ENCODE data around the gene RHBDD2. TPM values are rescaled to one million over a fixed set of nuclear protein-coding genes. Genes with fewer than 3 reads are reported as not detected.
"Not testable (repeated sequence)": the region's sequence is repeated elsewhere in the genome, so short reads cannot be mapped to it uniquely, and the experiment has no call there.

Gene RHBDD2
- 10 to 100 TPM in 11 of 12 donors, not detected in 1; 14.2 to 36.3 (median 18.6) TPM for polyA plus RNA-seq (ENCODE audit: insufficient read length in 12 of 12)
- long read RNA-seq, donor 1, transcript RHBDD2-203 (3 exons, 1,274 nt) = minor isoform, 8 of 38 reads
- long read RNA-seq, donor 1, transcript RHBDD2-201 (4 exons, 1,802 nt) = major isoform, 26 of 38 reads
- long read RNA-seq, donor 1, partial matches to known transcripts = 0 of 38 reads
- long read RNA-seq, donor 1, other reads (novel, unspliced or antisense) = 0 of 38 reads
- long read RNA-seq, donor 2, transcript RHBDD2-201 (4 exons, 1,802 nt) = major isoform, 14 of 14 reads
- long read RNA-seq, donor 2, partial matches to known transcripts = 0 of 14 reads
- long read RNA-seq, donor 2, other reads (novel, unspliced or antisense) = 0 of 14 reads
- long read RNA-seq, donor 3, transcript RHBDD2-201 (4 exons, 1,802 nt) = major isoform, 6 of 9 reads
- long read RNA-seq, donor 3, partial matches to known transcripts = 0 of 9 reads
- long read RNA-seq, donor 3, other reads (novel, unspliced or antisense) = 0 of 9 reads
- long read RNA-seq, donor 4, partial matches to known transcripts = 0 of 3 reads
- long read RNA-seq, donor 4, other reads (novel, unspliced or antisense) = 0 of 3 reads
- long read RNA-seq, donor 5, transcript RHBDD2-203 (3 exons, 1,274 nt) = major isoform, 8 of 13 reads
- long read RNA-seq, donor 5, partial matches to known transcripts = 0 of 13 reads
- long read RNA-seq, donor 5, other reads (novel, unspliced or antisense) = 0 of 13 reads
- long read RNA-seq, donor 6, partial matches to known transcripts = 0 of 6 reads
- long read RNA-seq, donor 6, other reads (novel, unspliced or antisense) = 0 of 6 reads
- long read RNA-seq, donor 7, transcript RHBDD2-201 (4 exons, 1,802 nt) = major isoform, 5 of 7 reads
- long read RNA-seq, donor 7, partial matches to known transcripts = 0 of 7 reads
- long read RNA-seq, donor 7, other reads (novel, unspliced or antisense) = 0 of 7 reads
- long read RNA-seq, donor 8, transcript RHBDD2-203 (3 exons, 1,274 nt) = major isoform, 9 of 21 reads
- long read RNA-seq, donor 8, transcript RHBDD2-201 (4 exons, 1,802 nt) = major isoform, 9 of 21 reads
- long read RNA-seq, donor 8, partial matches to known transcripts = 0 of 21 reads
- long read RNA-seq, donor 8, other reads (novel, unspliced or antisense) = 0 of 21 reads
- long read RNA-seq, donor 9, transcript RHBDD2-203 (3 exons, 1,274 nt) = major isoform, 6 of 11 reads
- long read RNA-seq, donor 9, partial matches to known transcripts = 0 of 11 reads
- long read RNA-seq, donor 9, other reads (novel, unspliced or antisense) = 0 of 11 reads
- long read RNA-seq, donor 10, transcript RHBDD2-202 (5 exons, 1,878 nt) = major isoform, 6 of 13 reads
- long read RNA-seq, donor 10, partial matches to known transcripts = 0 of 13 reads
- long read RNA-seq, donor 10, other reads (novel, unspliced or antisense) = 0 of 13 reads
- long read RNA-seq, donor 11, transcript RHBDD2-201 (4 exons, 1,802 nt) = major isoform, 13 of 20 reads
- long read RNA-seq, donor 11, partial matches to known transcripts = 0 of 20 reads
- long read RNA-seq, donor 11, other reads (novel, unspliced or antisense) = 0 of 20 reads

DNA sequence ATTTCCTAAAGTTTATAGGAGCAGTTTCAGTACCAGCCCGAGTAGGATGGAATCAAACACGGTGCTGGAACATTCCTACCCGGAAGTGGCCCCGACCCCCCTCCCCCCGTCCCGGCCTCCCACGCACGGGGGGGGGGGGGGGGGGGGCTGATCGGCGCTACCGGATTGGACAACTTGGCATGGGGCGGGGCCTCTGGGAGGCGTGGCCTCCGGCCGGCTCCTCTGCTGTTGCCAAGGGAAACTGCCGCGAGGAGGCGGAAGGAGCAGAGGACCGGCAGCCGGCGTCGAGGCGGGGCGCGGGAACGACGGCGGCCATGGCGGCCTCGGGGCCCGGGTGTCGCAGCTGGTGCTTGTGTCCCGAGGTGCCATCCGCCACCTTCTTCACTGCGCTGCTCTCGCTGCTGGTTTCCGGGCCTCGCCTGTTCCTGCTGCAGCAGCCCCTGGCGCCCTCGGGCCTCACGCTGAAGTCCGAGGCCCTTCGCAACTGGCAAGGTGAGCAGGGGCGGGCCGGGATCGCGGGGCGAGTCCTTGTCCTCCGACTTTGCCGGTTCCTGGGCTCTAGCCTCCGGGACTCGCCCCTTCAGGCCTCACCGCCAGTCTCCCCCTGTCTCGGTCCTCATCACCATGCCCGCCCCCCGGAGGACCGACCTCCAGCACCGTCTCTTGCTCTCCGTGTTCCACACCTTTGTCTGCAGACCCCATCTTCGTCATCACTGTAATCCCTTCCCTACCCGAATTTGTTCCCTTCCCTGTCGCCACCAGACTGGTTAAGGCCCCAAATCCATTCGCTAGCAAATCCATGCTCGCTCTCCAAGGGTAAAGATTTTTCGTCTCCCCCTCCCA lies at the start of gene RHBDD2:
TSS of gene RHBDD2 (plus strand) at position 266 of the 843 bp plus-strand sequence. CDS start at position 315, 49 bp downstream.
- DNase-seq = peak; percentile 95

DNA sequence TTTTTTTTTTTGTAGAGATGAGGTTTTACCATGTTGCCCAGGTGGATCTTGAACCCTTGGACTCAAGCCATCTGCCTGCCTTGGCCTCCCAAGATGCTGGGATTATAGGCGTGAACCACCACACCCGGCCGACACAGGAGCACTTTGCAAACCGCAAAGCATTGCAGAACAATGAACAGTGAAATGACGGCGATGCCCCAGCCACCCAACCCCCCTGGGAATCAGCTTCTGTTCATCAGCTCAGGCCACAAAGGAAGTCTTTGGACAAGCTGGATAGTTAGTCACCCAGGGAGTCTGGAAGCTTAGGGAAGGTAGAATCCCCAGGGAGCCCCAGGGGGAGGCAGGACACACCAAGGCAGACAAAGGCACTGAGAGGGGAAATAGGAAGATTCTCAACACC lies 49.2 kb upstream of the RHBDD2 start:
- DNase-seq = not testable (repeated sequence)

DNA sequence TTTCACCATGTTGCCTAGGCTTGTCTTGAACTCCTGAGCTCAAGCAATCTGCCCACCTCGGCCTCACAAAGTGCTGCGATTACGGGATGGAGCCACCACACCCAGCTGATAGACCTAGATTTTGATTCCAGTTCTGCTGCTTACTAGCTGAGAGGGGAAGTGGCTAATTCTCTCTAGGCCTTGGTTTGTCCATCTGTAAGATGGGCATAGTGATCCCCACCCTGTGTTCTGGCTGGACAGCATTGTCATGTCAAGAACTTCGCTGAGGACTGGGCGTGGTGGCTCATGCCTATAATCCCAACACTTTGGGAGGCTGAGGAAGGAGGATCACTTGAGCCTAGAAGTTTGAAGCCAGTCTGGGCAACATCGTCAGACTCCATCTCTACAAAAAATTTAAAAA lies 47.9 kb upstream of the RHBDD2 start:
- no peak for DNase-seq

DNA sequence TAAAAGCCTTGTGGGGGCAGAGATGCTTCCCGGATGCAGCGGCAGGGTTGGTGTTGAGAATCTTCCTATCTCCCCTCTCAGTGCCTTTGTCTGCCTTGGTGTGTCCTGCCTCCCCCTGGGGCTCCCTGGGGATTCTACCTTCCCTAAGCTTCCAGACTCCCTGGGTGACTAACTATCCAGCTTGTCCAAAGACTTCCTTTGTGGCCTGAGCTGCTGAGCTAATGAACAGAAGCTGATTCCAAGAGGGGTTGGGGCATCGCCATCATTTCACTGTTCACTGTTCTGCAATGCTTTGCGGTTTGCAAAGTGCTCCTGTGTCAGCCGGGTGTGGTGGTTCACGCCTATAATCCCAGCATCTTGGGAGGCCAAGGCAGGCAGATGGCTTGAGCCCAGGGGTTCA lies 45.2 kb upstream of the RHBDD2 start:
- DNase-seq = not testable (repeated sequence)

DNA sequence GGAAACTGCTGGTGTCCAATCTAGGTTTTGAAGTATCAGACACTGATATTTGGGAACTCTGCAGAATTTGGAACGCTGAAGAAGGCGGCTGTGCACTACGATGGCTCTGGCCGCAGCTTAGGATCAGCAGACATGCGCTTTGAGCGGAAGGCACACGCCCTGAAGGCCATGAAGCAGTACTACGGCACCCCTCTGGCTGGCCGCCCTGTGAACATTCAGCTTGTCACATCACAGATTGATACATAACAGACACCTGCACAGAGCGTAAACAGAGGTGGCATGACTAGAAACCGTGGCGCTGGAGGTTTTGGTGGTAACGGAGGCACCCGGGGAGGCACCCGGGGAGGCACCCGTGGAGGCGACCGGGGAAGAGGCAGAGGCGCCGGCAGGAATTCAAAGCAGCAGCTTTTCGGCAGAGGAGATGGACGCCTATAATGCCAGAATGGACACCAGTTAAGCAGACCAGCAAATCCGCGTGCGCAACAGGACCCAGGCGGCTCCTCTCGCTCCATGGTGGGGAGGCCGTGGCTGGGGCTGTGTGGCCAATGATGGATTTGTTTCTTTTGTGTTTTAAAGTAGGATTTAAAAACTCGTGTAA lies 43.0 kb upstream of the RHBDD2 start:
- DNase-seq = no peak

DNA sequence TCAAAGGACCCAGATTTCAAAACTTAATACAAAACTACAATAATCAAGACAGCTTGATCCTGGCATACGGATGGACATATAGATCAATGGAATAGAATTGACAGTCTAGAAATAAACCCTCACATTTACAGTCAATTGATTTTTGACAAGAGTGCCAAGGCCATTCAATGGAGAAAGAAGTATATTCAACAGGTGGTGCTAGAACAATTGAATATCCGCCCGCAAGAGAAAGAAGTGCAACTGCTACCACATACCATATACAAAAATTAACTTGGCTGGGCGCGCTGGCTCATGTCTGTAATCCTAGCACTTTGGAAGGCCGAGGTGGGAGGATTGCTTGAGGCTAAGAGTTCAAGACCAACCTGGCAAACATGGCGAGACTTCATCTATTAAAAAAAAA lies 42.0 kb upstream of the RHBDD2 start:
- DNase-seq = no peak

DNA sequence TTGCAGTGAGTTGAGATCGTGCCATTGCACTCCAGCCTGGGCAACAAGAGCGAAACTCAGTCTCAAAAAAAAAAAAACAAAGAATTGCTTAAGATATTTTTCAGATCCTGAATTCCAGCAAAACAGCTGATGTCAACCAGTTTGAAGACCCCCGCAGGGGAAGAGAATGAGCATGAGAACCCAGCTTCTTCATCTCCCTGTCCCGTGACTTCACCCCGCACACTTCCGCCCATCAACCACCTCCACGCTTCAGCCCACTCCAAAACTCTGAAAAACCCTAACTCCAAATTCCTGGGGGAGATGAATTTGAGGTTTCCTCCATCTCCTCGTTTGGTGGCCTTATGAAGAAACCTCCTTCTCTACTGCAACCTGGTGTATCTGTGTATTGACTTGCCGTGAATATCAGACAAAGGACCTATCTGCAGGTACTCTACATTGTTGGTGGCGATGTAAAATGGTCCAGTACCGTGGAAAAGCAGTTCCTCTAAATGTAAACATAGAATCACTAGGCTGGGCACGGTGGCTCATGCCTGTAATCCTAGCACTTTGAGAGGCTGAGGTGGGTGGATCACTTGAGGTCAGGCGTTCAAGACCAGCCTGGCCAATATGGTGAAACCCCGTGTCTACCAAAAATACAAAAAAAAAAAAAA lies 40.4 kb upstream of the RHBDD2 start:
- DNase-seq = not testable (repeated sequence)

DNA sequence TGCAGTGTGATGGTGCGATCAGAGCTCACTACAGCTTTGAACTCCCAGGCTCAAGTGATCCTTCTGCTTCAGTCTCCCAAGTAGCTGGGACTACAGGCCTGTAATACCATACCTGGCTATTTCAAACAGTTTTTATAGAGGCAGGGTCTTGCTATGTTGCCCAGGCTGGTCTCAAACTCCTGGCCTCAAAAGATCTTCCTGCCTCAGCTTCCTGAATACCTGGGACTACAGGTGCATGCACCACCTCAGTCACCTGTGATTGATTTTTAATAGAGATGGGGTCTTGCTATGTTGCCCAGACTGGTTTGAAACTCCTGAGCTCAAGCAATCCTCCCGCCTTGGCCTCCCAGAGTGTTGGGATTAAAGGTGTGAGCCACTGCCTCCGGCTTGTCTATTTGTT lies 38.8 kb upstream of the RHBDD2 start:
- no peak for DNase-seq

DNA sequence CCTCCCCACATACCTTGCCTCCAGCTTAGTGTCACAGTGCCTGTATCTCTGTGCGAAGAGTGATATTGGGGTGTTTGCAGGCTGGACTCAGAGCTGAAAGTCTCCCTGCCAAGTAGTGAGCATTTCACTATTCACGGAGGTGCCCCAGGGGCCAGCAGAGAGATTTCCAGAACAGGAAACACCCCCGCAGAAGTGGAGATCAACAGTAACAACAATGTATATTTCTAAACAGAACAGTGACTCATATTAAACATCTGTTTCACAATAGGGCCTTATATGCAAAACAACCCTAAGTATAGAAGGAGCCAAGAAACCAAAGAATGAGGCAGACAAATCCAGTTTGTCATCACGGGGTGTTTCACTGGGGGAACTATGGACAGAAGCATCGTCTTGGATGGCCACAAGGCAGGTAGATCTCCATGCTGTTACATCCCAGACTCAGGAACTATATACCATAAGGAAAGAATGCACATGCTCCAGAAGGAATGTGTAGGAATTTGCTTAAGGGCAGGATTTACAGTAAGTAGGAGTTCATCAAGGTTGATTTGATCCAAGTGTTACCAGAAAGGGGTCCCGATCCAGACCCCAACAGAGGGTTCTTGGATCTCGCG lies 35.9 kb upstream of the RHBDD2 start:
- DNase-seq = peak; percentile 55

DNA sequence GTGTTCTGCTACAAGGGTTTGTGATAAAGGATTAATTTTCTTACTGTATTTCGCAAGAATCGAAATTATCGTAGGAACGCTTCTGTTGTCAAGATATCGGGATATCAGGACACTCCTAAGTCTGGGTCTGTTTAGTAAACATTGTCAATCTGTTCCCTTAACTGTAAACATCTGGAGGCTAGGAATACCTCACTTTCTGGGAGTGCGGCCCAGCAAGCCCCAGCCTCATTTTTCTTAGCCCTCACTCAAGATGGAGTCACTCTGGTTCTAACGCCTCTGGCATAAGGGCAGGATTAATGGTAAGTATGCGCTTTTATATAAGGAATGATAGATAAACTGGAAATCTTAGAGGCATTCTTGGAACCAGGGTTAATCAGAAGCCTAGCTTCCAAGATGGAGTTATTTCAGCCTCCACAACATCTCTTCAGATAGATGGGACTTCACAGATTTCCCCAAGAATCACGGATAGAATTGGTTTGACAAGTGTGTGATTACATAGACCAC lies 35.2 kb upstream of the RHBDD2 start:
- DNase-seq = peak; percentile 4

DNA sequence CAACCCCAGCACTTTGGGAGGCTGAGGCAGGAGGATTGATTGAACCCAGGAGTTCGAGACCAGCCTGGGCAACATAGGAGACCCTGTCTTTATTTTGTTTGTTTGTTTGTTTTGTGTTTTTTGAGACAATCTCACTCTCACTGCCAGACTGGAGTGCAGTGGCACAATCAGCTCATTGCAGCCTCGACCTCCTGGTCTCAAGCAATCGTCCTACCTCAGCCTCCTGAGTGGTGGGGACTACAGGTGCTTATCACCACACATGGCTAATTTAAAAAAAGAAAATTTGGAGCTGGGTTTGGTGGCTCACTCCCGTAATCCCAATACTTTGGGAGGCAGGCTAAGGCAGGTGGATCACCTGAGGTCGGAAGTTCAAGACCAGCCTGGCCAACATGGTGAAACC lies 34.7 kb upstream of the RHBDD2 start:
- no peak for DNase-seq

DNA sequence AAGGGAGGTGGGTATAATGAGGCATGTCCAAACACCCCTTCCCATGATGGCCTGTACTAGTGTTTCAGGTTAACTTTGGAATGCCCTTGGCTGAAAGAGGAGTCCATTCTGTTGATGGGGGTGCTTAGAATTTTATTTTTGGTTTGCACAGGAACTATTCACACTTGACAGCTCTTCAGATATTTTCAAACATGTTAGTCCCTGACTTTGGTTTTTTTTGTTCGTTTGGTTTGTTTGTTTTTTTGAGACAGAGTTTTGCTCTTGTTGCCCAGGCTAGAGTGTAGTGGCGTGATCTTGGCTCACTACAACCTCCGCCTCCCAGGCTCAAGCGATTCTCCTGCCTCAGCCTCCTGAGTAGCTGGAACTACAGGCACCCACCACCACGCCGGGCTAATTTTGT lies 33.7 kb upstream of the RHBDD2 start:
- DNase-seq = not testable (repeated sequence)

DNA sequence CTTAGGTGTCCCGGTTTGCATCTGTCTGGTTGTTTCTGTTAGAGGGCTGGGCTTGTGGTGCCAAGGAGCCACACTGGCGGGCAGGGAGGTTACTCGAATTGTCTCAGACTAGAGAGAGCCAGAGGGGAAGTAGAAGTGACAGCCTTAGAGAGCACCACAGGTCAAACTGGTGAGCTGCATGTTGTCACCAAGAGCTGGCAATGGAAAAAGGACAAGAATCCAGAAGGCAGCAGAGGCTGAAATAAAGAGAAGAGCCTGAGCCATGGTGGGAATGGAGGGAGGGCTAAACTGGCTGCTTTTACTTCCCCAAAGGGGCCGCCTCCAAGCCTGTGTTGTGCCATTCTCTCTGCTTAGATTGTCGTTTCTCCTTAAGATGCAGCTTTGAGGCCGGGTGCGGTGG lies 31.1 kb upstream of the RHBDD2 start:
- no peak for DNase-seq

DNA sequence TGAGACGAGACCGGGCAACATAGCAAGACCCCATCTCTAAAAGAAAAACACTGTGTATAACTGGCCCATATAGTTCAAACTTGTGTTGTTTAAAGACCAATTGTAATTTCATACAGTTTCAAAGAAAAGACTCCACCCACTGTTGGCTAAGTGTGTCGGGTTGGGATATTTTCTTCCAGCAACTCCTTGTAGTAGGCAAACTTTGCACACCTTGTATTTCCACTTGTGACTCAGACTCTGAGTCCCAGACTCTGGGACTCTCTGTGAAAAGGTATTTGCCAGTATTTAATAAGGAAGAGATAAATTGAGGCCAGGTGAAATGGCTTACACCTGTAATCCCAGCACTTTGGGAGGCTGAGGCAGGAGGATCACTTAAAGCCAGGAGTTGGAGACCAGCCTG lies 29.3 kb upstream of the RHBDD2 start:
- no peak for DNase-seq

DNA sequence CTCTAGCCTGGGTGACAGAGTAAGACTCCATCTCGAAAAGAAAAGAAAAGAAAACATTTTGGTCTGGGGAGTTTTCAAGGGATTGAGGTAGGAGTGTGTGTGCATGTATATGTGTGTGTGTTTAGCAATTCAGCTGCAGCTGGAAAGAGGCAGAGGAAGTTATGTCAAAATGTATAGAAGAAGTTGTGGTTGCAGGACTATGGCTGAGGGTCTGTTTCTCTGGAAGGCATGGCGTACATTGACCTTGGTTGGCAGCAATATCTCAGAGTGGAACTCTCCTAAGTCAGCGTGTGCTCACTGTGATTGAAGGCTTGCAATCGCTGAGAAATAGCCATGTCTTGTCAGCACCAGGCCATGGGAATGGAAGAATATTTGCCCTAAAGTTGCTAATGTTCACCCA lies 28.6 kb upstream of the RHBDD2 start:
- DNase-seq = no peak

DNA sequence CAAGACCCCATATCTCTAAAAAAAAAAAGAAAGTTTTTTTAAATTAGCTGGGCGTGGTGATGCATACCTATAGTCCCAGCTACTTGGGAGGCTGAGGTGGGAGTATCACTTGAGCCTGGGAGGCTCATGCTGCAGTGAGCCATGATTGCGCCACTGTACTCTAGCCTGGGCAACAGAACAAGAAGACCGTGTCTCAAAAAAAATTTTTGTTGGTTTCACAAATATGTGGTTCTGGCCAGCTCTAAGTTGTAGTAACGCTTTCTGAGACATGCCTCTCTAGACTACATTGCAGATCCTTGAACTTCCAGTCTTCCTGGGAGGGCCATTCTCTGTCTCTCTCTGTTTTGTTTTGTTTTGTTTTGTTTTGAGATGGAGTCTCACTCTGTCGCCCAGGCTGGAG lies 24.6 kb upstream of the RHBDD2 start:
- DNase-seq = no peak

DNA sequence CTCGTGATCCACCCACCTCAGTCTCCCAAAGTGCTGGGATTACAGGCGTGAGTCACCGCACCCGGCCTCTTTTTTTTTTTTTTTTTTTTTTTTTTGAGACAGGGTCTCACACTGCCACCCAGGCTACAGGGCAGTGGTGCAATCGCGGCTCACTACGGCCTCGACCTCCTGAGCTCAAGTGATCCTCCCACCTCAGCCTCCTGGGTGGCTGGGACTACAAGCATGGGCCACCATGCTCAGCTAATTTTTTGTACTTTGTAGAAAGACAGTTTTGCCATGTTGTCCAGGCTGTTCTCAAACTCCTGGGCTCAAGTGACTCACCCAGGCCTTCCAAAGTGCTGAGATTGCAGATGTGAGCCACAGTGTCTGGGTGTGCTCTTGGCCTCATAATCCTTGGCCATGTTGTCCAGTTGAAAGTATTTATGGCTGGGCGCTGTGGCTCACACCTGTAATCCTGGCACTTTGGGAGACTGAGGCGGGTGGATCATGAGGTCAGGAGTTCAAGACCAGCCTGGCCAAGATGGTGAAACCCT lies 24.0 kb upstream of the RHBDD2 start:
- DNase-seq = not testable (repeated sequence)

DNA sequence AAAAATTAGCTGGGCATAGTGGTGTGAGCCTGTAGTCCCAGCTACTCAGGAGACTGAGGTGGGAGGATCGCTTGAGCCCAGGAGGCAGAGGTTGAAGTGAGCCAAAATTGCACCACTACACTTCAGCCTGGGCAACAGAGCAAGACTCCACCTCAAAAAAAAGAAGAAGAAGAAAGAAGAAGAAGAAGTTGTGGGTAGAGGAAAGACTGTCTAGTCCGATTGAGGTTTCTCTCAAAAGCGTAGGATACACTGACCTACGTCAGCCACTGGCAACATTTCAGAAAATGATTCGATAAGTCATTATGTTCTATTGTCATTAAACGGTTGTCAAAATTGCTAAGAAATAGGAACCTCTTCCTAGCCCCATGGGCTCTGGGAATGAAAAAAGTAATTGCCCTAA lies 22.3 kb upstream of the RHBDD2 start:
- no peak for DNase-seq
